Right atrium auricular region (tissue), 2 donors: ENCODE results near the gene YTHDF1. TPM values are rescaled to one million over a fixed set of nuclear protein-coding genes. Genes with fewer than 3 reads are reported as not detected.

Experiments
- DNase-seq: peaks from one replicate; pipeline ENCODE4 v3.0.0-alpha.2; 2019; ENCODE audit warnings: low spot score
- H3K27ac ChIP-seq, 2 donors: fragments of 200-600 bp; sonication (generic); 1 replicate in 1 of 2; 2 replicates in 1 of 2; pipeline ENCODE4 v1.5.1; 2016 to 2019
- H3K27me3 ChIP-seq, 2 donors: fragments of 200-600 bp; sonication (generic); one replicate each; pipeline versions ENCODE4 v1.5.1 to v1.6.0; 2017 to 2019
- H3K36me3 ChIP-seq: fragments of 200-600 bp; sonication (generic); one replicate; pipeline ENCODE4 v1.5.1; 2016
- H3K4me1 ChIP-seq, 2 donors: fragments of 200-600 bp; sonication (generic); one replicate each; pipeline versions ENCODE4 v1.5.1 to v1.6.0; 2017 to 2019
- H3K4me3 ChIP-seq, 2 donors: fragments of 200-600 bp; sonication (generic); 1 replicate in 1 of 2; 2 replicates in 1 of 2; pipeline ENCODE4 v1.5.1; 2017 to 2019; ENCODE audit warnings: mild to moderate bottlenecking in 1 of 2, moderate library complexity in 1 of 2
- H3K9me3 ChIP-seq, 2 donors: fragments of 200-600 bp; sonication (generic); one replicate each; pipeline ENCODE4 v1.5.1; 2019
- CTCF ChIP-seq, 2 donors: fragments of 200-600 bp; sonication (generic); IDR thresholded peaks; one replicate each; pipeline ENCODE4 v1.5.1; 2019; ENCODE audit warnings: antibody characterized with exemption in 2 of 2
- total RNA-seq, 2 donors: library from RNA; depleted of rRNA; stranded (reverse); fragments of >200 nt; gene quantifications; one replicate each; pipeline ENCODE4 v1.1.0, GENCODE V29; 2016

Gene YTHDF1
- total RNA-seq, 2 donors from 2014 or later: 15.7 to 26.1 TPM

- no peak overlapping the region for H3K4me3 ChIP-seq
- no peak overlapping the region for H3K27ac ChIP-seq
- H3K36me3 ChIP-seq: peaks cover 75% of the 10 kb centered on the region
- H3K9me3 ChIP-seq: no peaks in the 10 kb centered on the region
- no peak for DNase-seq
- TF ChIP-seq CTCF (IDR thresholded peaks at IDR 0.05): no peak
- H3K27me3 ChIP-seq: no peaks in the 10 kb centered on the region
- H3K4me1 ChIP-seq: peaks cover 0 to 13% of the 10 kb centered on the region in 2 donors
Observed at GRCh38 chr20:63202811-63203526, 13.0 kb downstream of the YTHDF1 start.

DNA sequence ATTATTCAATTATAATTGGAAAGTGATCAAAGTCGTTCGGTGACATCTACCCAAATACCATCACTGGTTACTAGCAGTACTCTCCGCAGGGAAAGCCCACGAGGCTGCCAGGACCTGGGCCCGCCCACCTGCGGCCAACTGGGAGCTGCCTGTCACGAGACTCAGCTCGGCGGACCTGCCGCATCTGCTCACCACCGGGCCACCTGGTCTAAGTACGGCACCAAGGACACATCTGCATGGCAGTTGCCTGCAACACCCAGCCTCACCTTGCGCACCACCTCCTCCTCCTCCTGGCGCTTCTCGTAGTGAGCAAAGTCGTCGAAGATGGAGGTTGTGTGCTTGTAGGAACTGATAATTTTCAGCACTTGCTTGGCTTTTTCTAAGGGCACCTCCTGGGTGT, 13.9 kb downstream of the YTHDF1 start:
- H3K9me3 ChIP-seq: no peaks in the 10 kb centered on the region
- peaks cover 68% of the 10 kb centered on the region for H3K36me3 ChIP-seq
- DNase-seq: no peak
- peaks cover 0 to 19% of the 10 kb centered on the region in 2 donors for H3K4me1 ChIP-seq
- H3K27me3 ChIP-seq: no peaks in the 10 kb centered on the region
- H3K27ac ChIP-seq: no peak overlapping the region
- no peak for TF ChIP-seq CTCF (IDR thresholded peaks at IDR 0.05)
- no peak overlapping the region for H3K4me3 ChIP-seq

DNA sequence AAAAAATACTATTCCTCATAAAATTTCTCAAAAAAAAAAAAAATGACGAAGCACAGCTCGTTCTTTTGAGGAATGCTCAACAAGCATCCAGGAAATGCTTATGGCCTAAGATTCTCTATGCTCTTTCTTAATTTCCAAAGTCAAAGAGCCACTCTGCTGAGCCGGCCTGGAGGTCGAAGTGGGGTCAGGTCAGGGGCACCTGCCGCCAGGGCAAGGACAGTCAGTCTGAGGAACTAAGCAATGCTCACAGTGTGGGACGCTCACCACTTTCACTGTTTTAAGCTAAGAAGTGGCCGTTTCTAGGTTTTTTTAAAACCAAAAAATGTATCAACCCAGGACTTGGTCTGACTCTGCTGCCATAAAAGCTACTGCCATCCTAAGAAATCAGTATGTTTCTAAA, 17.3 kb downstream of the YTHDF1 start:
- peaks cover 40% of the 10 kb centered on the region for H3K36me3 ChIP-seq
- no peak for TF ChIP-seq CTCF (IDR thresholded peaks at IDR 0.05)
- H3K27me3 ChIP-seq: no peaks in the 10 kb centered on the region
- DNase-seq: no peak
- H3K27ac ChIP-seq: no peak overlapping the region
- H3K9me3 ChIP-seq: no peaks in the 10 kb centered on the region
- H3K4me3 ChIP-seq: no peak overlapping the region
- peaks cover 0 to 16% of the 10 kb centered on the region in 2 donors for H3K4me1 ChIP-seq

DNA sequence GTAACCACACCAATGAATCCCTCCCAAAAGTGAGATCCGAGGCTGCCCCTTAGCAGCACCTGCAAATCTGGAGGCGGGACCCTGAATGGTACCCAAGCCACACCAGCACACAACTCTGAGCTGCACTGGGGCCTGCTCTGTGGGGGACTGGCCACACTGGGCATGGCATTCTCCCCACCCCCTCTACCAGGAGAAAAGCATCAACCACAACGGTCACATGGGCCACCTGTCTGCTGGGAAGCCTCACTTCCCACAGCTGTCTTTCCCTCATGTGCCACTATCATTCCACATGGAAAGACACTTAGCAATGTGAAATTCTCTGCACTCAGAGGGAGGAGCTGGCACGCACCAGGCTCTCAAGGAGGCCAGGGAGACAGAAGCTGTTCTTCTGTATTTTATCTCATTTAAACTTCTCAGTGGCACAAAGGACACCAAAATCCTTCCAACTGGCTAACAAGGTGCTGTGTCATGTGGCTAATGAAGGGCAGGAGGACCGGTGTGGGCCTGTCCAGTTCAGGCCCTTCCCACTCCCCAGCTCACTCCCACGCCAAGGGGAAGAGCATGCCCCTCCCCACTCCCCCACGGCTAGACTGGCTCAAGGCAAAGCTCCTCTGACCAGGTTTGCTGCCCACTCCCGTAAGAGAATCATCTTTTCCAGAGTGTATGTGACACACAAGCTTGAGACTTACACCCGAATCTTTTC, 19.0 kb downstream of the YTHDF1 start:
- no peak for TF ChIP-seq CTCF (IDR thresholded peaks at IDR 0.05)
- H3K27ac ChIP-seq: no peak overlapping the region
- H3K4me3 ChIP-seq: no peak overlapping the region
- DNase-seq: no peak
- peaks cover 23% of the 10 kb centered on the region for H3K36me3 ChIP-seq
- H3K4me1 ChIP-seq: peaks cover 0 to 16% of the 10 kb centered on the region in 2 donors
- no peaks in the 10 kb centered on the region for H3K27me3 ChIP-seq
- H3K9me3 ChIP-seq: no peaks in the 10 kb centered on the region

- H3K36me3 ChIP-seq: peaks cover 3% of the 10 kb centered on the region
Observed at GRCh38 chr20:63194797-63195173, 21.1 kb downstream of the YTHDF1 start.

More at GRCh38 chr20:63194797-63195173, 21.1 kb downstream of the YTHDF1 start:
- TF ChIP-seq CTCF (IDR thresholded peaks at IDR 0.05): no peak
- Histone ChIP-seq H3K4me3 (no peak overlapping the region), H3K4me1 (peaks cover 0 to 16% of the 10 kb centered on the region in 2 donors), H3K9me3 (no peaks in the 10 kb centered on the region), H3K27ac (no peak overlapping the region), H3K27me3 (no peaks in the 10 kb centered on the region)
- DNase-seq: no peak
